ENCODE results near the gene NHLRC4. TPM values are rescaled to one million over a fixed set of nuclear protein-coding genes. Genes with fewer than 3 reads are reported as not detected.

Gene NHLRC4
- total and polyA plus RNA-seq, 3 donors from 2014 or later: 3.0 to 4.5 (median 4.5) TPM

GRCh38 chr16:590188-590814 is 23.5 kb downstream of the NHLRC4 start:
- intact Hi-C loops (cut with DNase I; ENCODE audit: low total_unique reads): no loop called here
- Histone ChIP-seq H3K4me1 (peaks cover 33% of the 10 kb centered on the region), H3K27ac (peak overlapping the region; percentile 2 to 74), H3K4me3 (peak overlapping the region; percentile 75 to 81), H3K36me3 (ENCODE audit: low read depth, missing control alignments) (no peaks in the 10 kb centered on the region), H3K27me3 (no peaks in the 10 kb centered on the region), H3K9me3 (no peaks in the 10 kb centered on the region)
- 0% methylated on average over 8 to 64 of the region's 71 CpGs for WGBS, 2 donors
- DNase-seq: no peak
- no peak for TF ChIP-seq POLR2A (IDR thresholded peaks at IDR 0.05)
- no peak for TF ChIP-seq CTCF (IDR thresholded peaks at IDR 0.05)

DNA sequence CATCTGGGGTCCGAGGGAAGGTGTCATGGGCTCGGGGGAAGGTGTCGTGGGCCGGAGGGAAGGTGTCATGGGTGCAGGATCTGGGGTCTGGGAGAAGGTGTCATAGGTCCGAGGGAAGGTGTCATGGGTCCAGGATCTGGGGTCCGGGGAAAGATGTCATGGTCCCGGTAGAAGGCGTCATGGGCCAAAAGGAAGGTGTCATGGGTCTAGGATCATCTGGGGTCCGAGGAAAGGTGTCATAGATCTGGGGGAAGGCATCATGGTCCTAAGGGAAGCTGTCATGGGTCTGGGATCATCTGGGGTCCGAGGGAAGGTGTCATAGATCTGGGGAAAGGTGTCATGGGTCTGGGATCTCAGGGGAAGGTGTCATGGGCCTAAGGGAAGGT is 24.0 kb downstream of the NHLRC4 start:
- 32 to 38% methylated on average over 10 of the region's 10 CpGs for WGBS, 2 donors
- no peak for TF ChIP-seq CTCF (IDR thresholded peaks at IDR 0.05)
- TF ChIP-seq POLR2A (IDR thresholded peaks at IDR 0.05): no peak
- H3K9me3 ChIP-seq: no peaks in the 10 kb centered on the region
- intact Hi-C loops (cut with DNase I; ENCODE audit: low total_unique reads): no loop called here
- peak overlapping the region in 1 of 2 donors; percentile 2 for H3K27ac ChIP-seq
- no peaks in the 10 kb centered on the region for H3K36me3 ChIP-seq (ENCODE audit: low read depth, missing control alignments)
- H3K4me3 ChIP-seq: peak overlapping the region; percentile 75 to 81
- H3K4me1 ChIP-seq: peaks cover 33% of the 10 kb centered on the region
- DNase-seq: no peak
- no peaks in the 10 kb centered on the region for H3K27me3 ChIP-seq

- TF ChIP-seq POLR2A (IDR thresholded peaks at IDR 0.05) (no peak), CTCF (IDR thresholded peaks at IDR 0.05) (no peak)
- H3K4me3 ChIP-seq: no peak overlapping the region
- H3K36me3 ChIP-seq (ENCODE audit: low read depth, missing control alignments): no peaks in the 10 kb centered on the region
- no peaks in the 10 kb centered on the region for H3K9me3 ChIP-seq
- no peaks in the 10 kb centered on the region for H3K27me3 ChIP-seq
- peaks cover 33% of the 10 kb centered on the region for H3K4me1 ChIP-seq
- no peak overlapping the region for H3K27ac ChIP-seq
- DNase-seq: no peak
- intact Hi-C loops (cut with DNase I; ENCODE audit: low total_unique reads): no loop called here
- WGBS, 2 donors: 64 to 78% methylated on average over 8 of the region's 8 CpGs
Measured at GRCh38 chr16:591231-591630, 24.4 kb downstream of the NHLRC4 start.

DNA sequence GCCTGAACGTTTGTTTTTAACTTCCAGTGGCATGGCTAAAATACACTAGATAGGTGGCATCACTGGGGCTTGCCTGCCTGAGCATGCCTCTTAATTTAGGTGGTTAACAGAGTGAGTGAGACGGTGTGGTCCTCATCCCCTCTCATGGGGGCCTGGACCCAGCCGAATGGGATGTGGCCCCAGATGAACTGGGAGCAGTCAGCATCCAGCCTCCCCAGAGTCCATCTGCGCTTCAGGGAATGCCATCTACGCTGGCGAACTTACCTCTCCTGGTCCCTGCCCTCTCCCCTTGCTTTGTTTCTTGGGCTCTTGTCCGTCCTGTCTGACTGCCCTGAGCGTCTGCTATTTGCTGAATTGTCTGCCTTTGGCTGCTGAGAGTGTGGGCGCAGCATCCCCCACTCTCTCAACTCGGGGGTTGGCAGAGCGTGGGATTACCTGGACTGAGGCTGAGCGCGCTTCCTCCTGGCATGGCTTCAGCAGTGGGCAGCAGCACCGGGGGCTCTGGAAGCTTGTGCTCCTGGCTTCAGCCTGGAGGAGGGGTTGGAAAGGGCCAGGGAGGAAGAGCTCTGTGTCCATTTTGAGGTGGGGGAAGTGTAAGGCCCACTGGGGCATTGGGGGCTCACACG is 25.2 kb downstream of the NHLRC4 start:
- H3K9me3 ChIP-seq: no peaks in the 10 kb centered on the region
- no peak overlapping the region for H3K4me3 ChIP-seq
- 83 to 91% methylated on average over 14 to 15 of the region's 15 CpGs for WGBS, 2 donors
- no peak for DNase-seq
- no peak for TF ChIP-seq POLR2A (IDR thresholded peaks at IDR 0.05)
- TF ChIP-seq CTCF (IDR thresholded peaks at IDR 0.05): no peak
- H3K27me3 ChIP-seq: no peaks in the 10 kb centered on the region
- no peaks in the 10 kb centered on the region for H3K36me3 ChIP-seq (ENCODE audit: low read depth, missing control alignments)
- H3K4me1 ChIP-seq: peaks cover 33% of the 10 kb centered on the region
- H3K27ac ChIP-seq: no peak overlapping the region
- intact Hi-C loops (cut with DNase I; ENCODE audit: low total_unique reads): no loop called here
